HL-60/S4 treated with retinoic acid at 250 ng/mL for 4 days and 3 days (cell line): ENCODE results near the gene PDE3B.
"Not testable (repeated sequence)": the region's sequence is repeated elsewhere in the genome, so short reads cannot be mapped to it uniquely, and the experiment has no call there.

Source experiments
- in situ Hi-C: fragments of 300-500 bp; cut with MboI; formaldehyde crosslinking; loops from 2 replicates; pipeline ENCODE4 v1.7.0; 2022; ENCODE audit warnings: low sequenced_read_pairs

The PDE3B gene

GRCh38 chr11:14875163-14875562, 231.6 kb downstream of the PDE3B start:
- in situ Hi-C loops = no loop called here

- in situ Hi-C loops = no loop called here
These were observed 238.1 kb downstream of the PDE3B start for GRCh38 chr11:14881576-14882193.

- in situ Hi-C loops = no loop called here
These were observed 238.6 kb downstream of the PDE3B start for GRCh38 chr11:14882196-14882595.

GRCh38 chr11:14883683-14884082, 240.1 kb downstream of the PDE3B start:
- in situ Hi-C loops = not testable (repeated sequence)

GRCh38 chr11:14884667-14885273, 241.2 kb downstream of the PDE3B start:
- in situ Hi-C loops = no loop called here

GRCh38 chr11:14886513-14886912, 242.9 kb downstream of the PDE3B start:
- in situ Hi-C loops = no loop called here

- in situ Hi-C loops = no loop called here
These were observed 247.8 kb downstream of the PDE3B start for GRCh38 chr11:14891143-14892035.

GRCh38 chr11:14892036-14892556, 248.5 kb downstream of the PDE3B start, which contains the start of gene CYP2R1:
Gene CYP2R1, minus strand, starts transcription at chr11:14892231. Its CDS starts 26 bp downstream, at chr11:14892205.
- in situ Hi-C loops = no loop called here

- in situ Hi-C loops = no loop called here
These were observed 249.0 kb downstream of the PDE3B start for GRCh38 chr11:14892577-14892976.

- in situ Hi-C loops = no loop called here
These were observed 251.3 kb downstream of the PDE3B start for GRCh38 chr11:14894657-14895598.

- in situ Hi-C loops = no loop called here
These were observed 254.8 kb downstream of the PDE3B start for GRCh38 chr11:14898355-14898754.

GRCh38 chr11:14898906-14899305, 255.3 kb downstream of the PDE3B start:
- in situ Hi-C loops = no loop called here

- in situ Hi-C loops = loop anchor here (25.0 kb wide), 1 partner anchor 365 kb away; no protein-coding TSS in a partner anchor
These were observed 259.2 kb downstream of the PDE3B start for GRCh38 chr11:14902650-14903350.

GRCh38 chr11:14904745-14905103, 261.1 kb downstream of the PDE3B start:
- in situ Hi-C loops = loop anchor here (25.0 kb wide), 1 partner anchor 367 kb away; no protein-coding TSS in a partner anchor

GRCh38 chr11:14905104-14906033, 261.8 kb downstream of the PDE3B start:
- in situ Hi-C loops = loop anchor here (25.0 kb wide), 1 partner anchor 368 kb away; no protein-coding TSS in a partner anchor

- in situ Hi-C loops = loop anchor here (25.0 kb wide), 1 partner anchor 369 kb away; no protein-coding TSS in a partner anchor
These were observed 263.0 kb downstream of the PDE3B start for GRCh38 chr11:14906578-14906977.

GRCh38 chr11:14906993-14907392, 263.4 kb downstream of the PDE3B start:
- in situ Hi-C loops = loop anchor here (25.0 kb wide), 1 partner anchor 370 kb away; no protein-coding TSS in a partner anchor
